HG02884 (cell line): ENCODE results near the gene MTF1.

Source experiments
- ATAC-seq: cut with Tn5 transposase; IDR thresholded peaks from one replicate; pipeline ENCODE4 v1.9.1; 2021; ENCODE audit warnings: mild to moderate bottlenecking, moderate library complexity; ENCODE audit not compliant: unreplicated experiment

The MTF1 gene

GRCh38 chr1:37831809-37832208 lies 27.6 kb downstream of the MTF1 start:
- ATAC-seq = no peak

GRCh38 chr1:37831109-37831508 lies 28.3 kb downstream of the MTF1 start:
- ATAC-seq = no peak

- ATAC-seq = no peak
Measured at GRCh38 chr1:37828410-37829074, 30.9 kb downstream of the MTF1 start.

GRCh38 chr1:37825506-37825905 lies 33.9 kb downstream of the MTF1 start:
- ATAC-seq = no peak

- no peak for ATAC-seq
Measured at GRCh38 chr1:37824001-37824400, 35.4 kb downstream of the MTF1 start.

GRCh38 chr1:37822906-37823815 lies 36.2 kb downstream of the MTF1 start:
- ATAC-seq = no peak

- no peak for ATAC-seq
Measured at GRCh38 chr1:37821481-37821880, 37.9 kb downstream of the MTF1 start.

GRCh38 chr1:37817481-37817880 lies 41.9 kb downstream of the MTF1 start:
- no peak for ATAC-seq

- no peak for ATAC-seq
Measured at GRCh38 chr1:37814252-37814651, 45.1 kb downstream of the MTF1 start.

- ATAC-seq = no peak
Measured at GRCh38 chr1:37813529-37814145, 45.8 kb downstream of the MTF1 start.

GRCh38 chr1:37811027-37811655 lies 48.3 kb downstream of the MTF1 start:
- no peak for ATAC-seq

GRCh38 chr1:37809942-37810341 lies 49.5 kb downstream of the MTF1 start:
- no peak for ATAC-seq

- ATAC-seq = peak; percentile 34
Measured at GRCh38 chr1:37808369-37809319, 50.7 kb downstream of the MTF1 start.

GRCh38 chr1:37807555-37808368 lies 51.6 kb downstream of the MTF1 start, which contains the start of the genes C1orf122 and YRDC:
C1orf122 (plus strand) TSS chr1:37807790; CDS start chr1:37808405, 615 bp downstream.
YRDC (minus strand) TSS chr1:37808208; CDS start chr1:37808180, 28 bp downstream.
- ATAC-seq = peak; percentile 88

- ATAC-seq = no peak
Measured at GRCh38 chr1:37807220-37807554, 52.2 kb downstream of the MTF1 start.

GRCh38 chr1:37802439-37802838 lies 57.0 kb downstream of the MTF1 start:
- no peak for ATAC-seq

GRCh38 chr1:37797750-37798345 lies 61.5 kb downstream of the MTF1 start:
- no peak for ATAC-seq

- ATAC-seq = no peak
Measured at GRCh38 chr1:37795340-37796125, 63.9 kb downstream of the MTF1 start.
